CD4-positive, alpha-beta memory T cell (primary cell): ENCODE data around the gene LCAT. TPM values are rescaled to one million over a fixed set of nuclear protein-coding genes. Genes with fewer than 3 reads are reported as not detected.

Source experiments
- CTCF ChIA-PET: fragments of 350-600 bp; sonication (Branson Sonifier 250); formaldehyde crosslinking; loops from one replicate; lab custom pipeline; 2021; ENCODE audit warnings: inconsistent platforms; ENCODE audit not compliant: partially characterized antibody; lab: Charles Lee
- POLR2A ChIA-PET: fragments of 350-600 bp; sonication (Branson Sonifier 250); formaldehyde crosslinking; loops from one replicate; lab custom pipeline; 2021; ENCODE audit not compliant: partially characterized antibody; lab: Charles Lee
- DNase-seq, 5 donors: peaks; one replicate each; pipeline versions ENCODE4 v3.0.0 to v3.0.0-alpha.2; 2020 to 2022; ENCODE audit warnings: mixed read lengths in 1 of 5
- H3K27ac ChIP-seq: one replicate; pipeline ENCODE4 v1.7.0; 2013; ENCODE audit warnings: low read depth, low read length
- H3K27me3 ChIP-seq: 2 replicates; pipeline ENCODE4 v1.7.0; 2013; ENCODE audit warnings: mild to moderate bottlenecking, low read length, moderate library complexity; ENCODE audit not compliant: insufficient read depth
- H3K36me3 ChIP-seq: 2 replicates; pipeline ENCODE4 v1.7.0; 2013; ENCODE audit warnings: mild to moderate bottlenecking, low read length, moderate library complexity; ENCODE audit not compliant: insufficient read depth
- H3K4me1 ChIP-seq: 2 replicates; pipeline ENCODE4 v1.7.0; 2013; ENCODE audit warnings: mild to moderate bottlenecking, low read length, moderate library complexity; ENCODE audit not compliant: insufficient read depth
- H3K4me3 ChIP-seq, 2 donors: one replicate each; pipeline ENCODE4 v1.7.0; 2013; ENCODE audit warnings: low read length in 2 of 2, mild to moderate bottlenecking in 1 of 2
- H3K9me3 ChIP-seq, 2 donors: one replicate each; pipeline ENCODE4 v1.7.0; 2013; ENCODE audit warnings: low read length in 2 of 2, control low read depth in 1 of 2; ENCODE audit not compliant: control insufficient read depth in 1 of 2
- H3K27ac Mint-ChIP-seq, 7 donors: one replicate each; pipeline ENCODE4 v1.8.0; 2020 to 2021; ENCODE audit warnings: mixed read lengths in 7 of 7, mild to moderate bottlenecking in 6 of 7, inconsistent platforms in 3 of 7, moderate library complexity in 3 of 7
- H3K27me3 Mint-ChIP-seq, 2 donors: one replicate each; pipeline ENCODE4 v1.8.0; 2020 to 2021; ENCODE audit warnings: mixed read lengths in 2 of 2
- H3K36me3 Mint-ChIP-seq, 2 donors: one replicate each; pipeline ENCODE4 v1.8.0; 2020 to 2021; ENCODE audit warnings: mixed read lengths in 2 of 2, inconsistent platforms in 1 of 2, mild to moderate bottlenecking in 1 of 2
- H3K4me1 Mint-ChIP-seq, 4 donors: one replicate each; pipeline ENCODE4 v1.8.0; 2020 to 2021; ENCODE audit warnings: mixed read lengths in 4 of 4, mild to moderate bottlenecking in 1 of 4
- H3K4me3 Mint-ChIP-seq, 8 donors: one replicate each; pipeline ENCODE4 v1.8.0; 2020 to 2021; ENCODE audit warnings: mixed read lengths in 8 of 8, mild to moderate bottlenecking in 7 of 8, moderate library complexity in 6 of 8, inconsistent platforms in 3 of 8
- H3K9me3 Mint-ChIP-seq, 8 donors: one replicate each; pipeline ENCODE4 v1.8.0; 2020 to 2021; ENCODE audit warnings: mixed read lengths in 8 of 8, mild to moderate bottlenecking in 5 of 8, inconsistent platforms in 3 of 8, moderate library complexity in 1 of 8
- intact Hi-C: fragments of 100-400 bp; cut with micrococcal nuclease; formaldehyde crosslinking; loops from one replicate; pipeline ENCODE4 v1.15.1; 2023
- polyA plus RNA-seq, 2 donors: library from polyadenylated mRNA; unstranded; fragments of 300-500 nt; fragmentation: Illumina TruSeq; gene quantifications; one replicate each; pipeline ENCODE4 v1.2.3, GENCODE V29; 2021
- total RNA-seq, 2 experiments: library from RNA; stranded (reverse); gene quantifications; one replicate each; pipeline ENCODE4 v1.2.3, GENCODE V29; 2021

LCAT gene
- total and polyA plus RNA-seq, 4 experiments from 2014 or later: 1.9 to 20.3 (median 18.2) TPM; not detected in 1

DNA sequence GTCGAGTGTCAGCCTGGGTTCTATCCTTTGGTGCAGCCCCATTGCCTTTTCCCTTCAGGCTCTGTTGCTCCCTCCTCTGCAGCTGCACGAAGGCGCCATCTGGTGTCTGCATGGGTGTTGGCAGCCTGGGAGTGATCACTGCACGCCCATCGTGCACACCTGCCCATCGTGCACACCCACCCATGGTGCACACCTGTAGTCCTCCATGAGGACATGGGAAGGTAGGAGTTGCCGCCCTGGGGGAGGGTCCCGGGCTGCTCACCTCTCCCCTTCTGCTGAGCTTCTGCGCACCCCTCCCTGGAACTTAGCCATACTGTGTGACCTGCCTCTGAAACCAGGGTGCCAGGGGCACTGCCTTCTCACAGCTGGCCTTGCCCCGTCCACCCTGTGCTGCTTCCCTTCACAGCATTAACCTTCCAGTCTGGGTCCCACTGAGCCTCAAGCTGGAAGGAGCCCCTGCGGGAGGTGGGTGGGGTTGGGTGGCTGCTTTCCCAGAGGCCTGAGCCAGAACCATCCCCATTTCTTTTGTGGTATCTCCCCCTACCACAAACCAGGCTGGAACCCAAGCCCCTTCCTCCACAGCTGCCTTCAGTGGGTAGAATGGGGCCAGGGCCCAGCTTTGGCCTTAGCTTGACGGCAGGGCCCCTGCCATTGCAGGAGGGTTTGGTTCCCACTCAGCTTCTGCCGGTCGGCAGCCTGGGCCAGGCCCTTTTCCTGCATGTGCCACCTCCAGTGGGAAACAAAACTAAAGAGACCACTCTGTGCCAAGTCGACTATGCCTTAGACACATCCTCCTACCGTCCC, 15.2 kb downstream of the LCAT start:
- Mint-ChIP-seq H3K36me3 (peaks cover 2 to 35% of the 10 kb centered on the region in 2 donors), H3K9me3 (no peaks in the 10 kb centered on the region), H3K4me1 (peaks cover 3 to 16% (median 8%) of the 10 kb centered on the region in 4 donors), H3K27me3 (no peaks in the 10 kb centered on the region), H3K27ac (peak overlapping the region; percentile 22 to 74 (median 69)), H3K4me3 (no peak overlapping the region)
- H3K27me3 ChIP-seq: no peaks in the 10 kb centered on the region
- CTCF ChIA-PET: interaction anchor here (0.7 to 8.8 kb wide), 16 partner anchors 9 to 407 kb away, joined by 3 to 61 read pairs (median 4); partner anchors contain the start of genes EDC4 and NRN1L
- POLR2A ChIA-PET: interaction anchor here (0.9 to 1.7 kb wide), 5 partner anchors 8 to 256 kb away, joined by 3 to 10 read pairs (median 5); partner anchors contain the start of genes PSKH1 and PSMB10
- H3K4me3 ChIP-seq: no peak overlapping the region
- intact Hi-C loops: loop anchor here (1.0 to 2.0 kb wide), 4 partner anchors 45 to 408 kb away; partner anchors contain the start of gene THAP11
- H3K36me3 ChIP-seq: peaks cover 43% of the 10 kb centered on the region
- no peaks in the 10 kb centered on the region for H3K9me3 ChIP-seq
- H3K4me1 ChIP-seq: peaks cover 7% of the 10 kb centered on the region
- peak; percentile 70 to 75 (median 72) for DNase-seq
- no peak overlapping the region for H3K27ac ChIP-seq

DNA sequence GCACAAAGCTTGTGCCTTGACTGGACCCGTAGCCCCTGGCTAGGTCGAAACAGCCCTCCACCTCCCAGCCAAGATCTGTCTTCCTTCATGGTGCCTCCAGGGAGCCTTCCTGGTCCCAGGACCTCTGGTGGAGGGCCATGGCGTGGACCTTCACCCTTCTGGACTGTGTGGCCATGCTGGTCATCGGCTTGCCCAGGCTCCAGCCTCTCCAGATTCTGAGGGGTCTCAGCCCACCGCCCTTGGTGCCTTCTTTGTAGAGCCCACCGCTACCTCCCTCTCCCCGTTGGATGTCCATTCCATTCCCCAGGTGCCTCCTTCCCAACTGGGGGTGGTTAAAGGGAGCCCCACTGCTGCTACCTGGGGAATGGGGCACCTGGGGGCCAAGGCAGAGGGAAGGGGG, 15.8 kb downstream of the LCAT start:
- peak in 1 of 5 donors; percentile 24 for DNase-seq
- CTCF ChIA-PET: interaction anchor here (1.0 to 8.8 kb wide), 13 partner anchors 9 to 407 kb away, joined by 3 to 61 read pairs (median 5); partner anchors contain the start of genes EDC4 and NRN1L
- peaks cover 3 to 15% (median 6%) of the 10 kb centered on the region in 4 donors for H3K4me1 Mint-ChIP-seq
- no peak overlapping the region for H3K4me3 Mint-ChIP-seq
- H3K4me3 ChIP-seq: no peak overlapping the region
- H3K27me3 Mint-ChIP-seq: no peaks in the 10 kb centered on the region
- H3K9me3 ChIP-seq: no peaks in the 10 kb centered on the region
- no peaks in the 10 kb centered on the region for H3K27me3 ChIP-seq
- no peak overlapping the region for H3K27ac ChIP-seq
- peak overlapping the region in 6 of 7 donors; percentile 22 to 75 (median 69) for H3K27ac Mint-ChIP-seq
- POLR2A ChIA-PET: interaction anchor here (0.9 to 1.7 kb wide), 3 partner anchors 9 to 255 kb away, joined by 3 to 10 read pairs (median 5); partner anchors contain the start of genes PSKH1 and PSMB10
- peaks cover 7% of the 10 kb centered on the region for H3K4me1 ChIP-seq
- peaks cover 45% of the 10 kb centered on the region for H3K36me3 ChIP-seq
- intact Hi-C loops: loop anchor here (1.0 to 2.0 kb wide), 4 partner anchors 45 to 407 kb away; partner anchors contain the start of gene THAP11
- peaks cover 0 to 36% of the 10 kb centered on the region in 2 donors for H3K36me3 Mint-ChIP-seq
- H3K9me3 Mint-ChIP-seq: no peaks in the 10 kb centered on the region

DNA sequence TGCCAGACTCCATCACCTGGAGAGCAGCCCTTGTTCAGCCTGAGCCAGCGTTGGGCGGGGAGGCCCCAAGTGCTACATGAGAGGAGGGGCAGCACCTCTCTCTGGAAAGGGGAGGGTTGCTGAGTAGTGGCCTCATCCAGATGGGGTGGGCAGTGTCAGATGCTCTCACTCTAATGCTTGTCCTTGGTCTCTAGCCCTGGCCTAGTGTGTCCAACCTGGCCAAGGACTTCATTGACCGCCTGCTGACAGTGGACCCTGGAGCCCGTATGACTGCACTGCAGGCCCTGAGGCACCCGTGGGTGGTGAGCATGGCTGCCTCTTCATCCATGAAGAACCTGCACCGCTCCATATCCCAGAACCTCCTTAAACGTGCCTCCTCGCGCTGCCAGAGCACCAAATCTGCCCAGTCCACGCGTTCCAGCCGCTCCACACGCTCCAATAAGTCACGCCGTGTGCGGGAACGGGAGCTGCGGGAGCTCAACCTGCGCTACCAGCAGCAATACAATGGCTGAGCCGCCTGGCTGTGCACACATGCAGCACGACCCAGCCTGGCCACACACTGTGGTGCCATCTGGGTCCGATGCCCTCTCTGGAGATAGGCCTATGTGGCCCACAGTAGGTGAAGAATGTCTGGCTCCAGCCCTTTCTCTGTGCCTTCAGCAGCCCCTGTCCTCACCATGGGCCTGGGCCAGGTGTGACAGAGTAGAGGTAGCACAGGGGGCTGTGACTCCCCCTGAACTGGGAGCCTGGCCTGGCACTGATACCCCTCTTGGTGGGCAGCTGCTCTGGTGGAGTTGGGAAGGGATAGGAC, 16.6 kb downstream of the LCAT start:
- Histone ChIP-seq H3K27ac (no peak overlapping the region), H3K4me1 (peaks cover 7% of the 10 kb centered on the region), H3K27me3 (no peaks in the 10 kb centered on the region), H3K4me3 (no peak overlapping the region), H3K36me3 (peaks cover 44% of the 10 kb centered on the region), H3K9me3 (no peaks in the 10 kb centered on the region)
- Mint-ChIP-seq H3K36me3 (peaks cover 0 to 34% of the 10 kb centered on the region in 2 donors), H3K4me3 (no peak overlapping the region), H3K4me1 (peaks cover 3 to 15% (median 6%) of the 10 kb centered on the region in 4 donors), H3K27me3 (no peaks in the 10 kb centered on the region), H3K9me3 (no peaks in the 10 kb centered on the region), H3K27ac (peak overlapping the region in 1 of 7 donors; percentile 24)
- intact Hi-C loops: no loop called here
- no peak for DNase-seq
- ChIA-PET CTCF (interaction anchor here (1.0 to 8.8 kb wide), 7 partner anchors 8 to 406 kb away, joined by 3 to 61 read pairs (median 7); partner anchors contain the start of gene NRN1L), POLR2A (interaction anchor here (1.6 to 2.0 kb wide), 3 partner anchors 8 to 34 kb away, joined by 5 to 10 read pairs (median 9); partner anchors contain the start of genes PSKH1 and PSMB10)

DNA sequence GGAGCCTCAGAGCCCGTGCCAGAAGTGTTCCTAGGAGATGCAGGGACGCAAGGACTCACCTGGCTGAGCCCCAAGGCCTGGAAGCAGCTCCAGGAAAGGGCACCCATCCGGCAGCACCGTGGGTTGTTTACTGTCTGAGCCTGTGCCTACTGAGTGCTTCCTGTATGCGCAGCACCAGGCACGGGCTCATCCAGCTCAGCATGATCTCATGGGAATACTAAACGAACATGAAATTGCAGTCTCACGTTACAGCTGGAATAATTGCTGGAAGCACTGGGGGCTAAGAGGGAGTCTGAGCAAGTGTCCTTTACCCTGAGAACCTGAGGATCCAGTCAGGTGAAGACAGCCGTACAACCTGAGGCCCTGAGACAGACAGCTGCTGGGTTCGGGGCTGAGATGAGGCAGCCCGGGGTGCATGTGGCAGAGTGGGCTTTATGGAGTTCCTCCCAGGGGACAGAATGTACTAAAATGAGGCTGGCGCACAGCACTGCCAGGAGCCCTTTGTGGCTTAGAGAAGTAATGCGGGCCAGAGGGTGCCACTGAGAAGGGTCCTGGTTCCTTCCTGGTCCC, 17.7 kb downstream of the LCAT start:
- Histone ChIP-seq H3K4me3 (no peak overlapping the region), H3K36me3 (peaks cover 34% of the 10 kb centered on the region), H3K9me3 (no peaks in the 10 kb centered on the region), H3K4me1 (peaks cover 7% of the 10 kb centered on the region), H3K27ac (no peak overlapping the region), H3K27me3 (no peaks in the 10 kb centered on the region)
- Mint-ChIP-seq H3K4me3 (no peak overlapping the region), H3K4me1 (peaks cover 3 to 21% (median 6%) of the 10 kb centered on the region in 4 donors), H3K36me3 (peaks cover 0 to 36% of the 10 kb centered on the region in 2 donors), H3K27ac (peak overlapping the region in 3 of 7 donors; percentile 37 to 70 (median 42)), H3K27me3 (no peaks in the 10 kb centered on the region), H3K9me3 (no peaks in the 10 kb centered on the region)
- no peak for DNase-seq
- POLR2A ChIA-PET: interaction anchor here (2.0 kb wide), 1 partner anchor 9 kb away, joined by 9 read pairs; no protein-coding TSS in a partner anchor
- CTCF ChIA-PET: interaction anchor here (0.6 to 8.8 kb wide), 10 partner anchors 9 to 411 kb away, joined by 3 to 61 read pairs (median 4); partner anchors contain the start of genes C16orf86, ENKD1 and NRN1L
- intact Hi-C loops: no loop called here

DNA sequence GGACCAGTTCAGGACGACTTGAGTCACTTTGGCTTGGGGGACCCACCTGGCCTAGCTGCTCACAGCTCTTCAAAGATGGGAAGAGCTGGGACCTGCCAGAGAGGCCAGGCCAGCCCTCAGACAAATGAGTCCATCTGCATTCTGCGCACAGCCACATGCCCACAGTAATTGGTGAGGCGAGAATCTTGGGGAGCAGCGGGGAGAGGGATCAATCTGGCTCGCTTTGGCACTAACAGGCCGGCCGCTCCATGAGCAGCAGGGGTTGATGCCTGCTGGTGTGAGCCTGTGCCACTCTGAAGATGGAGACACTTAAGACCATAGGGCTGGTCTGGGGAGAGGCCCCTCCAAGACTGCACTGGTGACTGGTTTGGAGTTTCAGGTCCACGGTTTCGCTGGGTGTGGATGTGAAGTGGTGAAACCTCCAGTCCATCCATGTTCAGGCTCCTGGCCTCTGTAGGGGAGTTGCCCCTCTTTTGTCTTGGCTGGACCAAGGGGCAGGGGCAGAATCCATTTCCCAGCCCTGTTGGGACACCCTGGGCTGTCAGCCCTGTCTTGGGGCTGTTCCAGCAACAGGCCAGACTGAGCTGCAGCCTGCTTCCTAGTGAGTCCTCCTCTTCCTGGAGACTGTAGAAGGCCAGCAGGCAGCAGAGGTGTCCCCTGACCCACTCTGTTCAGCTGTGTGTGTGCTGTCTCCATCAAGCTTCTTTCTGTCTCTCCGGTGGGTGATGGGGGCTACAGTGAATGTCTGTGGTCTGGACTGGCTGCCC, 19.6 kb downstream of the LCAT start:
- H3K4me3 ChIP-seq: no peak overlapping the region
- peaks cover 25% of the 10 kb centered on the region for H3K36me3 ChIP-seq
- CTCF ChIA-PET: interaction anchor here (0.6 to 8.8 kb wide), 6 partner anchors 8 to 403 kb away, joined by 3 to 61 read pairs (median 5); partner anchors contain the start of gene NRN1L
- H3K4me3 Mint-ChIP-seq: no peak overlapping the region
- H3K4me1 ChIP-seq: peaks cover 7% of the 10 kb centered on the region
- H3K27ac ChIP-seq: no peak overlapping the region
- H3K27me3 Mint-ChIP-seq: no peaks in the 10 kb centered on the region
- H3K27me3 ChIP-seq: no peaks in the 10 kb centered on the region
- no peaks in the 10 kb centered on the region for H3K9me3 Mint-ChIP-seq
- DNase-seq: no peak
- POLR2A ChIA-PET: interaction anchor here (0.6 to 1.6 kb wide), 2 partner anchors 11 to 403 kb away, joined by 3 to 4 read pairs; no protein-coding TSS in a partner anchor
- H3K27ac Mint-ChIP-seq: peak overlapping the region in 5 of 7 donors; percentile 14 to 70 (median 29)
- peaks cover 0 to 30% of the 10 kb centered on the region in 2 donors for H3K36me3 Mint-ChIP-seq
- no peaks in the 10 kb centered on the region for H3K9me3 ChIP-seq
- intact Hi-C loops: no loop called here
- peaks cover 3 to 21% (median 6%) of the 10 kb centered on the region in 4 donors for H3K4me1 Mint-ChIP-seq
